SK-N-SH treated with all-trans-retinoic acid at 6 μM for 48 hours (cell line): ENCODE measurements around the gene CUL4B.
"Not testable (repeated sequence)": the region's sequence is repeated elsewhere in the genome, so short reads cannot be mapped to it uniquely, and the experiment has no call there.

Source experiments
- ATAC-seq: fragments of 200-7000 bp; cut with Tn5 transposase; 3 replicates; pipeline ENCODE4 v1.9.1; 2020; ENCODE audit warnings: mild to moderate bottlenecking, moderate library complexity
- ARNTL ChIP-seq: fragments of 450-650 bp; formaldehyde crosslinking; IDR thresholded peaks from 2 replicates; pipeline ENCODE4 v1.5.0; 2020; ENCODE audit warnings: low read depth, mild to moderate bottlenecking, moderate library complexity, borderline replicate concordance
- BACH2 ChIP-seq: fragments of 250-450 bp; sonication (Bioruptor Pico); IDR thresholded peaks from 2 replicates; pipeline ENCODE4 v1.9.0; 2021; ENCODE audit warnings: mild to moderate bottlenecking, borderline replicate concordance
- ESRRG ChIP-seq: fragments of 250-450 bp; sonication (Bioruptor Pico); IDR thresholded peaks from 2 replicates; pipeline ENCODE4 v1.6.1; 2021; ENCODE audit warnings: mild to moderate bottlenecking
- GLIS3 ChIP-seq: fragments of 250-450 bp; sonication (Bioruptor Pico); IDR thresholded peaks from 2 replicates; pipeline ENCODE4 v1.5.0; 2020; ENCODE audit warnings: mild to moderate bottlenecking, moderate library complexity
- ISL1 ChIP-seq: fragments of 250-450 bp; sonication (Bioruptor Pico); IDR thresholded peaks from 2 replicates; pipeline ENCODE4 v2.1.2; 2022; ENCODE audit warnings: mild to moderate bottlenecking, moderate library complexity
- OSR1 ChIP-seq: fragments of 250-450 bp; sonication (Bioruptor Pico); IDR thresholded peaks from 2 replicates; pipeline ENCODE4 v1.8.0; 2022; ENCODE audit warnings: moderate library complexity, mild to moderate bottlenecking, inconsistent platforms
- PPARA ChIP-seq: fragments of 250-450 bp; sonication (Bioruptor Pico); IDR thresholded peaks from 2 replicates; pipeline ENCODE4 v1.5.0; 2020; ENCODE audit warnings: mild to moderate bottlenecking, borderline replicate concordance
- RARB ChIP-seq: fragments of 250-450 bp; sonication (Bioruptor Pico); IDR thresholded peaks from 2 replicates; pipeline ENCODE4 v1.8.0; 2021; ENCODE audit warnings: mild to moderate bottlenecking, moderate library complexity
- SNAI2 ChIP-seq: fragments of 250-450 bp; sonication (Bioruptor Pico); IDR thresholded peaks from 2 replicates; pipeline ENCODE4 v1.5.0; 2020; ENCODE audit warnings: mild to moderate bottlenecking, moderate library complexity
- TCF4 ChIP-seq: fragments of 250-450 bp; sonication (Bioruptor Pico); IDR thresholded peaks from 2 replicates; pipeline ENCODE4 v1.8.0; 2021; ENCODE audit warnings: mild to moderate bottlenecking, moderate library complexity, borderline replicate concordance
- TOX ChIP-seq: fragments of 250-450 bp; sonication (Bioruptor Pico); IDR thresholded peaks from 2 replicates; pipeline ENCODE4 v1.8.0; 2021; ENCODE audit warnings: mild to moderate bottlenecking, moderate library complexity, borderline replicate concordance
- ZC3H10 ChIP-seq: fragments of 250-450 bp; sonication (Bioruptor Pico); IDR thresholded peaks from 2 replicates; pipeline ENCODE4 v1.5.1; 2021; ENCODE audit warnings: mild to moderate bottlenecking, moderate library complexity
- ZFP3 ChIP-seq: fragments of 250-450 bp; sonication (Bioruptor Pico); IDR thresholded peaks from 2 replicates; pipeline ENCODE4 v1.5.0; 2020; ENCODE audit warnings: mild to moderate bottlenecking, moderate library complexity
- ZFP30 ChIP-seq: fragments of 450-650 bp; formaldehyde crosslinking; IDR thresholded peaks from 2 replicates; pipeline ENCODE4 v1.5.0; 2022; ENCODE audit warnings: mild to moderate bottlenecking, moderate library complexity
- ZNF565 ChIP-seq: fragments of 450-650 bp; formaldehyde crosslinking; conservative IDR thresholded peaks from 2 replicates; pipeline ENCODE4 v1.5.0; 2020; ENCODE audit warnings: low read depth, mild to moderate bottlenecking, moderate library complexity
- ZNF70 ChIP-seq: fragments of 450-650 bp; formaldehyde crosslinking; IDR thresholded peaks from 2 replicates; pipeline ENCODE4 v1.5.0; 2020; ENCODE audit warnings: mild to moderate bottlenecking, moderate library complexity
- ZNF8 ChIP-seq: fragments of 450-650 bp; formaldehyde crosslinking; IDR thresholded peaks from 2 replicates; pipeline ENCODE4 v1.5.0; 2020; ENCODE audit warnings: mild to moderate bottlenecking, moderate library complexity
- TF ChIP-seq, protein P1 (sequence below): fragments of 250-450 bp; sonication (Bioruptor Pico); IDR thresholded peaks from 2 replicates; pipeline ENCODE4 v1.5.1; 2020; ENCODE audit warnings: low read depth, mild to moderate bottlenecking, moderate library complexity
- TF ChIP-seq, protein P2 (sequence below): fragments of 250-450 bp; sonication (Bioruptor Pico); IDR thresholded peaks from 2 replicates; pipeline ENCODE4 v1.5.1; 2021; ENCODE audit warnings: mild to moderate bottlenecking, moderate library complexity
- TF ChIP-seq, protein P3 (sequence below): fragments of 250-450 bp; sonication (Bioruptor Pico); IDR thresholded peaks from 2 replicates; pipeline ENCODE4 v1.8.0; 2020; ENCODE audit warnings: mild to moderate bottlenecking, moderate library complexity, borderline replicate concordance
- TF ChIP-seq, protein P4 (sequence below): fragments of 250-450 bp; sonication (Bioruptor Pico); IDR thresholded peaks from 2 replicates; pipeline ENCODE4 v1.8.0; 2021; ENCODE audit warnings: low read depth, mild to moderate bottlenecking, moderate library complexity, borderline replicate concordance

The CUL4B gene

DNA sequence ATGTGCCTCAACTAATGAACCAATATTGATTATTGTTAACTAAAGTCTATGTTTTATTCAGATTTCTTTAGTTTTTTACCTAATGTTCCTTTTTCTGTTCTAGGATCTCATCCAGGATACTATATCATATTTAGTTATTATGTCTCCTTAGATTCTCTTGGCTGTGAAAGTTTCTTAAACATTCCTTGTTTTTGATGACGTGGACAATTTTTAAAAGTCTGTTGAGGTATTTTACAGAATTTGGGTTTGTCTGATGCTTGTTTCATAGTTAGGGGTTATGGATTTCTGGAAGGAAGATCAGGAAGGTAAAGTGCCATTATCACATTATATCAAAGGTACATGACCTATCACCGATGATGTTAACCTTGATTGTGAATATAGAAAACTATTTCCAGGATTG is 24.9 kb upstream of the CUL4B start (continued):
- TF ChIP-seq, protein P1, sequence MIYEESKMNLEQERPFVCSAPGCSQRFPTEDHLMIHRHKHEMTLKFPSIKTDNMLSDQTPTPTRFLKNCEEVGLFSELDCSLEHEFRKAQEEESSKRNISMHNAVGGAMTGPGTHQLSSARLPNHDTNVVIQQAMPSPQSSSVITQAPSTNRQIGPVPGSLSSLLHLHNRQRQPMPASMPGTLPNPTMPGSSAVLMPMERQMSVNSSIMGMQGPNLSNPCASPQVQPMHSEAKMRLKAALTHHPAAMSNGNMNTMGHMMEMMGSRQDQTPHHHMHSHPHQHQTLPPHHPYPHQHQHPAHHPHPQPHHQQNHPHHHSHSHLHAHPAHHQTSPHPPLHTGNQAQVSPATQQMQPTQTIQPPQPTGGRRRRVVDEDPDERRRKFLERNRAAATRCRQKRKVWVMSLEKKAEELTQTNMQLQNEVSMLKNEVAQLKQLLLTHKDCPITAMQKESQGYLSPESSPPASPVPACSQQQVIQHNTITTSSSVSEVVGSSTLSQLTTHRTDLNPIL, result no peak
- no peak for TF ChIP-seq SNAI2 (CRISPR knock-in tag)
- TF ChIP-seq, protein P2, sequence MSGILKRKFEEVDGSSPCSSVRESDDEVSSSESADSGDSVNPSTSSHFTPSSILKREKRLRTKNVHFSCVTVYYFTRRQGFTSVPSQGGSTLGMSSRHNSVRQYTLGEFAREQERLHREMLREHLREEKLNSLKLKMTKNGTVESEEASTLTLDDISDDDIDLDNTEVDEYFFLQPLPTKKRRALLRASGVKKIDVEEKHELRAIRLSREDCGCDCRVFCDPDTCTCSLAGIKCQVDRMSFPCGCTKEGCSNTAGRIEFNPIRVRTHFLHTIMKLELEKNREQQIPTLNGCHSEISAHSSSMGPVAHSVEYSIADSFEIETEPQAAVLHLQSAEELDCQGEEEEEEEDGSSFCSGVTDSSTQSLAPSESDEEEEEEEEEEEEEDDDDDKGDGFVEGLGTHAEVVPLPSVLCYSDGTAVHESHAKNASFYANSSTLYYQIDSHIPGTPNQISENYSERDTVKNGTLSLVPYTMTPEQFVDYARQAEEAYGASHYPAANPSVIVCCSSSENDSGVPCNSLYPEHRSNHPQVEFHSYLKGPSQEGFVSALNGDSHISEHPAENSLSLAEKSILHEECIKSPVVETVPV (CRISPR knock-in tag), result no peak
- TF ChIP-seq ARNTL, result no peak
- TF ChIP-seq, protein P3, sequence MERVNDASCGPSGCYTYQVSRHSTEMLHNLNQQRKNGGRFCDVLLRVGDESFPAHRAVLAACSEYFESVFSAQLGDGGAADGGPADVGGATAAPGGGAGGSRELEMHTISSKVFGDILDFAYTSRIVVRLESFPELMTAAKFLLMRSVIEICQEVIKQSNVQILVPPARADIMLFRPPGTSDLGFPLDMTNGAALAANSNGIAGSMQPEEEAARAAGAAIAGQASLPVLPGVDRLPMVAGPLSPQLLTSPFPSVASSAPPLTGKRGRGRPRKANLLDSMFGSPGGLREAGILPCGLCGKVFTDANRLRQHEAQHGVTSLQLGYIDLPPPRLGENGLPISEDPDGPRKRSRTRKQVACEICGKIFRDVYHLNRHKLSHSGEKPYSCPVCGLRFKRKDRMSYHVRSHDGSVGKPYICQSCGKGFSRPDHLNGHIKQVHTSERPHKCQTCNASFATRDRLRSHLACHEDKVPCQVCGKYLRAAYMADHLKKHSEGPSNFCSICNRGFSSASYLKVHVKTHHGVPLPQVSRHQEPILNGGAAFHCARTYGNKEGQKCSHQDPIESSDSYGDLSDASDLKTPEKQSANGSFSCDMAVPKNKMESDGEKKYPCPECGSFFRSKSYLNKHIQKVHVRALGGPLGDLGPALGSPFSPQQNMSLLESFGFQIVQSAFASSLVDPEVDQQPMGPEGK (CRISPR knock-in tag), result no peak
- no peak for TF ChIP-seq TOX (CRISPR knock-in tag)
- TF ChIP-seq ZNF70 (CRISPR knock-in tag), result no peak
- no peak for TF ChIP-seq RARB
- no peak for TF ChIP-seq GLIS3

DNA sequence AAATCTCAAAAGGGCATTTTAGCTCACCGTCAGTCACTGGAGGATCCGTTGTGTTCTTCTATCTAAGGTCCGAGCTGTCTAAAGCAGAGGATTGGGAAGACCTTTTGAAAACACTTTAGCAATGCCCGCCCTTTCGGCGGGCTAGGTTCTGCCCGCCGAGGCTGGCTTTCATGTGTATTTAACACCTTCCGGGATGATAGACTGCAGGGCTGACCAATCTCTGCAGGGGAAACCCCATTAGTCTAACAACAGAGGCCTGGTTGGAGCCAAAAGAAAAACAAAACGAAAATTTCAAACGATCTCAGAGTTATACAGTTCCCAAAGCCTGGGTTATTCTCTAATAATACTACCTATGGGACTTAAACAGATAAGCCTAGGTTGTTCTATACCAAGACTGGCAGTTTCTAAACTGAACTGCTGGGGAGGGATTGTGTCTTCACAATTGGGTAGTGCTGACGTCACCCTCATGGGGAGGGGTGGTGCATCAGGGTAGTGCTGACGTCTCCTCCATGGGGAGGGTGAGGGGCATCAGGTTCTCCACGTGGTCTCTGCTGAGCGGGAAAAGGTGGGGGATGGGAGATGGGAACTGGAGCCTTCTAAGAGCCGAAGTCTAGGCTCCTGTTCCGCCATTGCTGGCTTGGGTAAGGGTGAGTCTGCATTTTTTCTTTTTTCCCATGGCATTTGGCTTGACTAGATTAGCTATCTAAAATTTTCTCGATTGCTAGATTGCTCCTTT is 14.8 kb upstream of the CUL4B start:
- no peak for ATAC-seq
- TF ChIP-seq TCF4 (CRISPR knock-in tag) (no peak), ARNTL (no peak), GLIS3 (no peak), ZFP3 (CRISPR knock-in tag) (no peak), ZNF8 (CRISPR knock-in tag) (no peak)
- TF ChIP-seq, protein P3 (CRISPR knock-in tag), result no peak

DNA sequence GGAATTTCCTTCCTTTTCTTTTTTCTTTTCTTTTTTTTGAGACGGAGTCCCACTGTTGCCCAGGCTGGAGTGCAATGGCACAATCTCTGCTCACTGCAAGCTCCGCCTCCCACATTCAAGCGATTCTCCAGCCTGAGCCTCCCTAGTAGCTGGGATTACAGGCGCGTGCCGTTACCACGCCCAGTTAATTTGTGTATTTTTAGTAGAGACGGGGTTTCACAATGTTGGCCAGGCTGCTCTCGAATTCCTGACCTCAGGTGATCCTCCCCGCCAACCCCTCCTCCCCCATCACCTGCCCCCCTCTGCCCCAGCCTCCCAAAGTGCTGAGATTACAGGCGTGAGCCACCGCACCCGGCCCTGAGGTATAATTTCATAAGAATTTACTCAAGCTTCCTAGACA is 13.0 kb upstream of the CUL4B start:
- ATAC-seq, result not testable (repeated sequence)

DNA sequence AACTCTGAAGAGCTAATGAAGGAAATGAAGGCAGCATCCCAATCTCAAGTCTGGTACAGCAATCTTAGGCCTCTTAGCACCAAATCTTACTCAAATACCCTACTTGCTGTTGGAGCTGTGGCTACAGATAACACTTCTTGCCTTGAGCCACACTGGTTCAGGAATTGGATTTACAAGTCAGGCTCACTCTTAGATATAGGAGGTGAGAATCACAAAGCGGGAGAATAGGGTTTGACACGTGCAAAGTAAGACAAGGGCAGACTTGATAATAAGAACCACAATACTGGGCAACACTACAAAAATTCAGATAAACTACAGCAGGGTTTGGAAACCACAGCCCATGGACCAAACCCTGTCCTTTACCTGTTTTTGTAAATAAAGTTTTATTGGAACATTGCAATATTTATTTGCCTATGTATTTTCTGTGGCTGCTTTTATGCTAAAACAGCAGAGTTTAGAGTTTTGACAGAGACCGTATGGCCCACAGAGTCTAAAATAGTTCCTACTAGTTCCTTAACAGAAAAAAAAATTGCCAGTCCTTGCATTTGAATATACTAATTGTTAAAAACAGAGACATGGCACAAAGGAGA is 9.3 kb upstream of the CUL4B start:
- no peak for ATAC-seq
- TF ChIP-seq ISL1, result no peak
- TF ChIP-seq ZFP30 (CRISPR knock-in tag), result no peak
- no peak for TF ChIP-seq ESRRG (CRISPR knock-in tag)
- TF ChIP-seq, protein P1, result no peak
- TF ChIP-seq ARNTL, result no peak
- TF ChIP-seq OSR1 (CRISPR knock-in tag), result no peak
- no peak for TF ChIP-seq GLIS3
- no peak for TF ChIP-seq TCF4 (CRISPR knock-in tag)
- TF ChIP-seq ZNF70 (CRISPR knock-in tag), result no peak
- TF ChIP-seq PPARA (CRISPR knock-in tag), result no peak
- TF ChIP-seq ZC3H10 (CRISPR knock-in tag), result no peak
- TF ChIP-seq, protein P2 (CRISPR knock-in tag), result no peak
- no peak for TF ChIP-seq ZNF565
- no peak for TF ChIP-seq SNAI2 (CRISPR knock-in tag)
- TF ChIP-seq, protein P4, sequence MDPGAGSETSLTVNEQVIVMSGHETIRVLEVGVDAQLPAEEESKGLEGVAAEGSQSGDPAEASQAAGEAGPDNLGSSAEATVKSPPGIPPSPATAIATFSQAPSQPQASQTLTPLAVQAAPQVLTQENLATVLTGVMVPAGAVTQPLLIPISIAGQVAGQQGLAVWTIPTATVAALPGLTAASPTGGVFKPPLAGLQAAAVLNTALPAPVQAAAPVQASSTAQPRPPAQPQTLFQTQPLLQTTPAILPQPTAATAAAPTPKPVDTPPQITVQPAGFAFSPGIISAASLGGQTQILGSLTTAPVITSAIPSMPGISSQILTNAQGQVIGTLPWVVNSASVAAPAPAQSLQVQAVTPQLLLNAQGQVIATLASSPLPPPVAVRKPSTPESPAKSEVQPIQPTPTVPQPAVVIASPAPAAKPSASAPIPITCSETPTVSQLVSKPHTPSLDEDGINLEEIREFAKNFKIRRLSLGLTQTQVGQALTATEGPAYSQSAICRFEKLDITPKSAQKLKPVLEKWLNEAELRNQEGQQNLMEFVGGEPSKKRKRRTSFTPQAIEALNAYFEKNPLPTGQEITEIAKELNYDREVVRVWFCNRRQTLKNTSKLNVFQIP (CRISPR knock-in tag), result no peak
- TF ChIP-seq, protein P3 (CRISPR knock-in tag), result no peak
- TF ChIP-seq TOX (CRISPR knock-in tag), result no peak
- no peak for TF ChIP-seq BACH2 (CRISPR knock-in tag)
